ENCODE measurements around the gene KLF12. TPM values are rescaled to one million over a fixed set of nuclear protein-coding genes. Genes with fewer than 3 reads are reported as not detected.

KLF12 gene
- total RNA-seq, 1 donor: 28.7 TPM

DNA sequence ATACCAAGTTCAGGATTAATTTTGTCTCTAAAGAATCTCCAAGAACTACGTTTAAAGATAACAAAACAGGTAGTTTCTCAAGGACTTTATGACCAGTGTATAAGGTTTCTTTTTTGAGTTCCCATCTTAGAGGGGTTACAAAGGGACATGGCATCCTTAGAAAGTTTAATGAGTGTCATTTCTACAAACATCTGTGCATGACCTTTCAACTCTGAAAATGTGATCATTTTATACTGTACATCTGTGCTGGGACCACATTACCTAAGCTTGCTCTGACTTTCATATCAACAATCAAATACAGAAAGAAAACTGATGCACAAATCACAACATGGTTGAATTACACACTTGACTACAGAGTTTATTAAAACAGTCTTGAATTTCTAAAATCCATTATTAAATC is 37.1 kb downstream of the KLF12 start:
- H3K4me3 ChIP-seq (ENCODE audit: low read depth, low read length): no peak overlapping the region
- TF ChIP-seq, protein P1, sequence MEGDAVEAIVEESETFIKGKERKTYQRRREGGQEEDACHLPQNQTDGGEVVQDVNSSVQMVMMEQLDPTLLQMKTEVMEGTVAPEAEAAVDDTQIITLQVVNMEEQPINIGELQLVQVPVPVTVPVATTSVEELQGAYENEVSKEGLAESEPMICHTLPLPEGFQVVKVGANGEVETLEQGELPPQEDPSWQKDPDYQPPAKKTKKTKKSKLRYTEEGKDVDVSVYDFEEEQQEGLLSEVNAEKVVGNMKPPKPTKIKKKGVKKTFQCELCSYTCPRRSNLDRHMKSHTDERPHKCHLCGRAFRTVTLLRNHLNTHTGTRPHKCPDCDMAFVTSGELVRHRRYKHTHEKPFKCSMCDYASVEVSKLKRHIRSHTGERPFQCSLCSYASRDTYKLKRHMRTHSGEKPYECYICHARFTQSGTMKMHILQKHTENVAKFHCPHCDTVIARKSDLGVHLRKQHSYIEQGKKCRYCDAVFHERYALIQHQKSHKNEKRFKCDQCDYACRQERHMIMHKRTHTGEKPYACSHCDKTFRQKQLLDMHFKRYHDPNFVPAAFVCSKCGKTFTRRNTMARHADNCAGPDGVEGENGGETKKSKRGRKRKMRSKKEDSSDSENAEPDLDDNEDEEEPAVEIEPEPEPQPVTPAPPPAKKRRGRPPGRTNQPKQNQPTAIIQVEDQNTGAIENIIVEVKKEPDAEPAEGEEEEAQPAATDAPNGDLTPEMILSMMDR (IDR thresholded peaks at IDR 0.05; ENCODE audit: insufficient read depth, low read length): no peak
- no peak for DNase-seq (ENCODE audit: low read depth)

DNA sequence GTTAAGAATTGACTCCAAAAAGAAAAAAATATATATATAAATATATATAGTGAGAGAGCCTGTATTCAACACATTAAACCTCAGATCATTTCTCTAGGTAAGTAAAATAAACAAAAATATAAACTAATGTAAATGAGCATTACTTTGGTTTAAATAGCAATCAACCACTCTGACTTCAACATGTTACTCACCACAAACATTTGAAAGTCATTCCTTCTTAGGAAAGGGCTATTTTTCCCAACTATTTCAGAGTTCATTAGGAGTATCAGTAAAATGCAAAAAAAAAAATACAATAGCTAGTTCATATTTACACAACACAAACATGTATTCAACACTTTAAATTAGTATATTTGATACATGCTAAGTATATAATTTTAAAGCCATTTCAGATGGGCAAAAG is 40.5 kb downstream of the KLF12 start:
- no peak overlapping the region for H3K4me3 ChIP-seq (ENCODE audit: low read depth, low read length)
- TF ChIP-seq, protein P1 (IDR thresholded peaks at IDR 0.05; ENCODE audit: insufficient read depth, low read length): no peak
- no peak for DNase-seq (ENCODE audit: low read depth)

DNA sequence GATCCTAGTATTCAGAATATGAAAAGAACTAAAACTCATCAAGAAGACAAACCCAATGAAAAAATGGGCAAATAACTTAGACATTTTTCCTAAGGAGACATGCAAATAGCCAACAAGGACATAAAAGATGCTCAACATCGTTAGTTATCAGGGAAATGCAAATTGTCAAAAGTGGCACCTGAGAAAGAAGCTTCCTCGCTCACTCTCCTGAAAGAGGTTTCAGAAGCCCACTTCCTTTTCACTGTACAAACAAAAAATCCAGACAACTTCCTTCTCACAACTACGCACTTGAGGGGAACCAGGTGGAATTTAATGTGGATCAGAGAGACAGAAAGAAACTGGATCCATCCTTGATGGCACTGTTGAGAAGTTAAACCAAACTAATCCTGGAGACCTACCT is 41.5 kb downstream of the KLF12 start:
- no peak for DNase-seq (ENCODE audit: low read depth)
- H3K4me3 ChIP-seq (ENCODE audit: low read depth, low read length): no peak overlapping the region
- TF ChIP-seq, protein P1 (IDR thresholded peaks at IDR 0.05; ENCODE audit: insufficient read depth, low read length): no peak

DNA sequence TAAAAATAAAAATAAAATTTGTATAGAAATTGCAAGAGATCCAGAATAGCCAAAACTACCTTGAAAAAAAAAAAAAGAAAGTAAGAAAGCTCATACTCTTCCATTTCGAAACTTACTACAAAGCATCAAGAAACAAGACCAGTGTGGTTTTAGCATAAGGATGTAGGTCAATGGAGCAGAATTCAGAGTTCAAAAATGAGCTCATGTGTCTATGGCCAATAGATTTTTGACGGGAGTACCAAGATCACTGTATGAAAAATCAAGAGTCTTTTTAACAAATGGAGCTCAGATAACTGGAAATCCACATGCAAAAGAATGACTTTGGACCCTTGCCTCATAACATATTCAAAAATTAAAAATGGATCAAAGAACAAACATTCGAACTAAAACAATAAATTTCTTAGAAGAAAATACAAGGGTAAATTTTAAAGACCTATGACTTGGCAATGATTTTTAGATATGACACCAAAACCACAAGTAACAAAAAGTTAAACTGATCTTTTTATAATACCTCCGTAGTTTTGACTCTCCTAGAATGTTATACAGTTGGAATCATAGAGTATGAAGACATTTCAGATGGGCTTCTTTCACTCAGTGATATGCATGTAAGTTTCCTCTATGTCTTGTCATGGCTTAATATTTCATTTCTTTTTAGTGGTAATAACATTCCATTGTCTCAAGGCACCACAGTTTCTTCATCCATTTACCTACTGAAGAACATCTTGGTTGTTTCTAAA is 43.2 kb downstream of the KLF12 start:
- no peak overlapping the region for H3K4me3 ChIP-seq (ENCODE audit: low read depth, low read length)
- TF ChIP-seq, protein P1 (IDR thresholded peaks at IDR 0.05; ENCODE audit: insufficient read depth, low read length): no peak
- DNase-seq (ENCODE audit: low read depth): no peak

DNA sequence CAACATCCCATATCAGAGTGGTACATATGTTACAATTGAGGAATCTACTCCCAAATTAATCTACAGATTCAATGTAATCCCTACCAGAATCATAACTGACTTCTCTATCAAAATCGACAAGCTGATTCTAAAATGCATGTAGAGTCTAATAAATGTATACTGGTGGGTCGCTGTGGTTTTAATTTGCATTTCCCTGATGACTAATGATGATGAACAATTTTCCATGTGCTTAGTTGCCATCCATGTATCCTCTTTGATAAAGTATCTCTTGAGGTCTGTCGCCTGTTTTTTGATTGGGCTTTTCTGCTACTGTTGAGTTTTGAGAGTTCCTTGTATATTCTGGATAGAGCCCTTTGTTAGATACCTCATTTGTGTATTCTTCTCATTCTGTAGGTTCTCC is 43.8 kb downstream of the KLF12 start:
- TF ChIP-seq, protein P1 (IDR thresholded peaks at IDR 0.05; ENCODE audit: insufficient read depth, low read length): no peak
- no peak overlapping the region for H3K4me3 ChIP-seq (ENCODE audit: low read depth, low read length)
- DNase-seq (ENCODE audit: low read depth): no peak

DNA sequence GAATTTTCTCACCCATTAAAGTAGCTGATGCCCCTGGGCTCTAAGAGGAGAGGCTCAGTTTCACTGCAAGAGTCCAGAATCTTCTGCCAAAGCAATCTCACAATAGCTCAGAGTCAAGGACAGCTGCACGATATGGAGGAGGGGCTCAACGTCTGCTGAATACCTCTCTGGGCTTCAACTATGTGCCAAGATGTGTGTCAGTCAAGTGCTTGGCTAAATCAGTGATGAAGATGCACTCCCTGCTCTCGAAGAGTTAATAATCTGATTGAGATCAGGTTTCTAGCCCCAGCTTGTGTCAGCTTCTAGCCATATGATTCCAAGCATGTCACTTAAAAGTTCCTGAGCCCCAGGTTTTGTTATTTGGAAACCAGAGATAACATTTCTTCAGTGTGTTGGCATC is 46.8 kb downstream of the KLF12 start:
- DNase-seq (ENCODE audit: low read depth): no peak
- no peak overlapping the region for H3K4me3 ChIP-seq (ENCODE audit: low read depth, low read length)
- TF ChIP-seq, protein P1 (IDR thresholded peaks at IDR 0.05; ENCODE audit: insufficient read depth, low read length): no peak

Measured in fibroblast of the aortic adventitia (primary cell).